Left renal pelvis (tissue), 4 donors: ENCODE data around the gene F11R. TPM values are rescaled to one million over a fixed set of nuclear protein-coding genes. Genes with fewer than 3 reads are reported as not detected.
A peak's percentile ranks its signal among the peaks of the same experiment; 100 is the strongest.
"Not testable (repeated sequence)": the region's sequence is repeated elsewhere in the genome, so short reads cannot be mapped to it uniquely, and the experiment has no call there.

Experiments
- DNase-seq, 4 donors: peaks; one replicate each; pipeline ENCODE4 v3.0.0-alpha.2; 2013; ENCODE audit warnings: low read depth in 4 of 4, low spot score in 3 of 4
- polyA plus RNA-seq, 4 donors: library from polyadenylated mRNA; unstranded; fragments of 120-200 nt; gene quantifications; one replicate each; pipeline ENCODE4 v1.2.1, GENCODE V29; 2013; ENCODE audit not compliant: insufficient read length in 4 of 4

Gene F11R
- polyA plus RNA-seq, 4 donors, result 11.1 to 98.1 (median 85.2) TPM

DNA sequence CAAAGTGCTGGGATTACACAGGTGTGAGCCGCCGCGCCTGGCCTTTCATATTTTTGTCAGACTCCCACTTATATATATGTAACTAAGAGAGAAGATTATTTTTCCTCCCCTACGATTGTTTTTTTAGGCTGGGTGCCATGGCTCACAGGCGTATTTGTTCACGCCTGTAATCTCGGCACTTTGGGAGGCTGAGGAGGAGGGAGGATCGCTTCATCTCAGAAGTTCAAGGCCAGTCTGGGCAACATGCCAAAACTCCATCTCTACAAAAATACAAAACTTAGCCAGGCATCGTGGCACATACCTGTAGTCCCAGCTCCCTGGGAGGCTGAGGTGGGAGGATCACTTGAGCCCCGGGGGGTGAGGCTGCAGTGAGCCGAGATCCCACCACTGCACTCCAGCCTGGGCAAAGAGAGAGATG lies 42.4 kb downstream of the F11R start:
- DNase-seq, result no peak

DNA sequence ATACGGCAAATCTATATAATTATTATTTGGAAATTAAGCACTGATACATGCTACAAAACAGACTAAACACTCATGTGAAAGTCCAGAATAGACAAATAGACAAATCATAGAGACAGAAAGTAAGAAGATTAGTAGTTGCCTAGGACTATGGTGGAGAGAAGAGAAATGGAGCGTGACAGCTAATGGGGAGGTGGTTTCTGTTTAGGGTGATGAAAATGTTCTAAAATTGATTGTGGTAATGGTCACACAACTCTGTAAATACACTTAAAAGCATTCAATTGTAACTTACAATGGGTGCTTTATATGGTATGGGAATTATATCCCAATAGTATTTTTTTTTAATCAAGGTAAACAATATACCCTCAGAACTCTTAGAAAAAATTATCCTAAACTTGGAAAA lies 45.9 kb downstream of the F11R start:
- no peak for DNase-seq

DNA sequence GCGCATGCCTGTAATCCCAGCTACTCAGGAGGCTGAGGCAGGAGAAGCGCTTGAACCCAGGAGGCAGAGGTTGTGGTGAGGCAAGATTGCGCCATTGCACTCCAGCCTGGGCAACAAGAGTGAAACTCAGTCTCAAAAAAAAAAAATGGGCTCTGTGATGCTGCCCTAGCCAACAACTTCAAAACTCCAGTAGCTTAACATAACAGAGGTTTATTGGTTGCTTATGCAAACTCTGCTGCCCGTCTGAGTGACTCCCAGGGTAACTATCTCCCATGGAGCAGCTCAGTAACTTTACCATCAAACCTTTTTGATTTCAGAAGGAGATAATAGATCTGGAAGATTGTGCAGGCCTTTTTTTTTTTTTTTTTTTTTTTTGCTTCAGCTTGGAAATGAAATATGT lies 47.5 kb downstream of the F11R start:
- DNase-seq, result no peak

DNA sequence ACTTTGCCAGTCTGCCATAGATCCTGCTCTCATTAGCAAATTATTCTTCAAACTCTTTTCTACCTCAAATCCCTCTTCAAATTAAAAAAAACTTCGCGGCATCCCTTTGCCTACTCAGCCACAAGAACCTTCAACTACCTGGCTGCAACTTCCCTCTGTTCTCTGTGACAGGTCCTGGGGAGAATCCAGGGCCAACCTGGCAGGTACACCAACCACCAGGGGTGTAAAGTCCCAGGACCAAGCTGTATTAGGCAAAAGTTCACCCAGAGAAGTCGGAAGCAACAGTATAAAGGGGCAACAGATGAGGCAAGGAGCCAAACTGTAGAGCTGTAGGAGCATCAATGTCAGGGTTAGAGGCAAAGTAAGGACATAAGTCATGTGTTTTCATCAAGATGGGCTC lies 48.0 kb downstream of the F11R start:
- no peak for DNase-seq

DNA sequence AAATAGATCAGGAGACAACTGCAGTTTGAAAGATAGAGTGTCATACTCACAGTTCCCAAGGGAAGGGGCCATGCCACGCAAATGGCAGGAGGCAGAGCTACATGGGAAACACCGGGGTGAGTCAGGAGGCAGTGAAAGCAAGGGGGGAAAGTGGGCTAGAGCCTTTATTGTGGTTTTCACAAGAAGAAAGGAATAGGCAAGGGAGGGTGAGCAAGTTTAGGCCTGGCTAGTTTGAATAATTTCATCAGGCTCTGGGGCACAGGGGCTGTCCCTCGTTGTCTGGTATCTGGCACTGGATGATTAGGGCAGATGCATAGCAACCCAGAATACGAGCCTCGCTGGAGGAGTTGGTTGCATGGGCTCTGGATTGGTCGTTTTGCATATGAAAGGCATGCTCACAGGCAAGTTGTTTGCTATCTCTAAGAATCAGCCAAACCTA lies 49.3 kb downstream of the F11R start:
- DNase-seq, result no peak

DNA sequence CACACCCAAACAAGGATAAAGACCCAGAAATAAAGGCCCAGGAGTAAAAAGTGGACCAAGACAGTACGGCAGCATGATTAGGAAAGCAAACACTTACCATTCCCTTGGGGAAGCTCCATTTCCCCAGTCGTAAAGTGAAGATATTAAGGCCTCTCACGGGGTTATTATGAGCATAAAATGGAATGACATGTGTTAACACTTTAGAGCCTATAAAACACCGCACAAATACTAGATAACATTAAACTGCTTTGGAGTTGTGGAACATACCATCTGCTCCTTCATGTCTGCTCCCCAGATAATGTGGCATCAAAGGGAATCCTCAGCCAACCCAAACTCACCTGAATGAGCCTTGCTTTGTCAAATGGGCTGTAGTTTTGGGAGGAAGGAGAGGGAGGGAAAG lies 57.4 kb downstream of the F11R start:
- DNase-seq, result no peak

DNA sequence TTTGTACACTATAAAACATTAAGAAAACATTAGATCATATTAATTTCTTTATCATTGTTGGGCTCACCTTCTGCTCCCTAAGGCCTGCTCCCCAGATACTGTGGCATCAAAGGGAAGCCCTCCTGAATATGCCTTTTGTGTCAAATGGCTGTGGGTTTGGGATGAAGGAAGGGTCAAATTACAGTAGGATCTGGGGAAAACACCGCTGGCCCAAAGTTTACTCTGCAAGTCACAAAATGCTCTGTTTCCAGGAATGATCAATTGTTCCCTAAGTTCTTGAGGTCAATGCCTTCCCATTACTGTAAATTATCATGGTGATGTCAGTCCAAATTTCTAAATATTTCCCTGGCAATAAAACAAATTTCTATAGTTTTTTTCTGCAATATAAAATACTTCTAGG lies 59.5 kb downstream of the F11R start:
- no peak for DNase-seq

DNA sequence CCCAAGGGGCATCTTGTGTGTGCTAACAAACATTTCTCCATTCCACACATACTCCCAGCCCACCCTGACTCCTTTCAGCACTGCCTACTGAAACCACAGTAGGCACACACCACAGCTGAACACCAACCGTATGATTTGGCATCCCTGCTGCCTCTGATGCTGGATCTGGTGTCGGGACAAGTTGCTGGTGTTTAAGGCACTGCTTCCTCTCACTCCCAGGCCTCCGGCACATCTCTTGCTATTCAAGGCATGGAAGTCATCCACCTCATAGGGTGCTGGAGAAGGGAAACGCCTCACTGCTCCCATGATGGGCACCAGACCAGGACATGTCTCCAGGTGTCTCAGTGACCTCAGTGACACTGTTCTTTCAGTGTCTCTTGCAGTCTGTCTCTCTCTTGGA lies 64.0 kb downstream of the F11R start:
- DNase-seq, result no peak

DNA sequence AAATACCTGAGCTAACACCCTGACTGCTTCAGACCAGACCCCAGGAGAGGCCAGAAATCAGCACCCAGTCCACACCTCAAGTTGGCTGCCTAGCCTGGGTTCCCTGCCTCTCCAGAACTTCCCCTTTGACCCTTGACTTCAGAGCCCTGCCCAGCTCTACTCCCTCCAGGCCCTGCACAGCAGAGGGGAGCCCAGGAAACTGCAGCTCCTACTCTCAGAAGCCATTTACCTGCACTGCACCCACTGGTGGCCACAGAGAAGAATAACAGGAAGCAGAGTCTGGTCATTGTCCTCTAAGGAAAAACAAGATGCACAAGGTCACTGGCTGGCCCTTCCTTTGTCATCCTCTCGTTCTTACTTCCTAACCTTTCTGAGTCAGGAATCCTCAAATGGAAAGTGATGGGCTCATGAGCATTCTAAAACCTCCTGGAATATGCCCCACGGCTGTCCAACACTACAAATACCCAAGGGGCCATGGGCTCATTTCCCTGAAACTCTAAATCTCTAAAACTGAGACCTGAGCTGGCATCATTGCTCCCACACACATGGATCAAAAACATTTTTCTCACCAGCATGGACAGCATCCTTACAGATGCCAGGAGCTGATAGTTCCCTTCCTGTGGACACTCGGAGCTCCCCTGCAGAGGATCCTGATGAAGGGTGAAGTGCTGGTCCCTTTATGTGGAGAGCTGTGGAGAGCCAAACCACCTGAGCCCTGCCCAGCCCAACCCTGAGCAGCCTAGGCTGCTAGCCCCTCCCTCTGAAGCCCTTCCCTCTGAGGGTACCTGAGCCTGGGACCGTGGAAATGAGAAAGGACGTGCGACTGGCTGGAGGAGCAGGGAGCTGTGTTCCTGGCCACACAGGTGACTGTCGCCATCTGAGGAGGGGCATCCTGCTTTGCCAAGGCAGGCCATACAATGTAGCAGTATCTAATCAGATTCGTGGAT lies 66.5 kb downstream of the F11R start, which contains the start of gene ITLN2:
Gene ITLN2, minus strand, starts transcription at position 652 of the 947 bp plus-strand sequence. Its CDS starts 68 bp downstream, at position 584.
- DNase-seq, result peak in 1 of 4 donors; percentile 5

DNA sequence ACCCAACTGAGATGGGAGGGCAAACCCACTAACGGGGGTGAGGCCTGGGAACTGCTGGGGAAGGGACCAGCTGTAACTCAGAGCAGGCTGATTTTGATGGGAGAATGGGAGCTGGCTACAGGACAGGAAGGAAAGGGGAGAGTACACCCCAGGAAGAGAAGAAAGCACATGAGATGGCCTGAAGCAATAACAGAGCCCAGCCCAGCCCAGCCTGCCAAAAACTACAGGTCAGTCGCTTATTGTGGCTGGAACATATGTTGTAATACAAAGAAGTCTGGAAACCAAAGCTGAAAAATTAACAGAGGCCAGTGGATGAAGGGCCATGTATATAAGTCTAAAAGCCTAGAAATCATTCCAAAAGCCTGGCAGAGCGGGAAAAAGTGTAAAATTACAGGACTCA lies 67.9 kb downstream of the F11R start:
- DNase-seq, result no peak

DNA sequence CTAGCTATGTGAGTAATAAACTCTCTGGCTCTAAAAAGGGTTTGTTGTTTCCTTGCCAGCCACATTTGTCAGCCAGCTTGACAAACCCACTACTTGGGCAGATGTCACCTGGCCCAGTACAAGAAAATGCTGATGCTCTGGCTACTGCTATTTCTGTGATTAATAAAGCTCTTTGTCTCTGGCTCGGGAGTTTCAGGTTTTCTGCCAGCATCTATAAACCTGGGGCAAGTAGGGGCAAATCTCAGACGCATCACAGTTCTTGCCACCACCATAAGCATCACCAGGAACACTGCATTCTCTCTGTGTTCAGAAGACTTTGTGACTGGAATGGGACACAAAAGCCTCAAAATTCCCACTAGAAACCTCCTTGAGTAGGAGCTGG lies 68.8 kb downstream of the F11R start:
- no peak for DNase-seq

DNA sequence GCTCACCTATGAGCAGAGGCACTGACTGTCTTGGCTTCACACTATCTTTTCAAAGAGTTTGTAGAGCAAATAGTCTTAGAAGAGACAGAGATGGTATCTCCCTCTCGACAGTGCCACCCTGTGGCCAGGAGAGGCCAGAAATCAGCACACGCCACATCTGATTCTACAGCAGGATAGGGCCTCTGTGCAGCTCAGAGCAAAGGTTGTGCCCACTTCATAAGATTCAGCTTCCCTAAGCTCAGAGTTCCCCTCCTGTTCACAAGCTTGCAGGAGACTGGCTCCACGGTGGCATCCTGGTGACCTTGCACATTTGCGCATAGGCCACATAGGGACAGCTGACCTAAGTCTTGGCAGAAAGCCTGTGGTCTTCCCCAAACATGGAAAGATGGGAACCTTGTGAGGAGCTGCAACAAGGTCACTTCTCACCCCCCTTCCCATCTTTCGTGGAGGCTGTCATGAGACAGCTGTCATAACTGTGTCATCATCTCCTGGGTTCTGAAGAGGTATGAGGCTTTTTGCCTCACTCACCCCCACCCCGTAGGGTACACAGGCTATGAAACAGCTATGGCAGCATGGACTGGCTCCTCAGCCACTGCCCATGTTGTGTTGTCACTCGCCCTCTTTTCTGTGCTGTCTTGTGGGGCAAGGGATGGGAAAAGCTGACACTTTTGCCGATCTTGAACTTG lies 69.4 kb downstream of the F11R start:
- DNase-seq, result peak; percentile 20 to 41 (median 37)

DNA sequence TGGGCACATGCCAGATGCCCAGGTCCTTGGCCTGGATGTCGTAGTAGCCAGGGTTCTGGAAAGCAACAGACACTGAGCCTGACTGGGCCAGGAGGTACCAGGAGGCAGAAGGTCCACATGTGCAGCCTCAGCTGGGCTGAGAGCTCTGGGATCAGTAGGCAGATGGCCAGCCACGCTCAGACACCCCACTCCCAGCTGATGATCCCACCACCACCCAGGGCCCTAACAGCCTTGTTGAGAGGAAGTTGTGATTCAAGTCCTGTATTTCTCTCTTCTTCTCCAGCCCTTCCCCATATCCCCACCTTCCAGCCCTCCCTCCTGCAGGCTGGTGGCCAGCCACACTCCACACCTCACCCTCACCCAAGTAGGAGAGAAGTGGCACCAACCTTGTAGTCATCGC lies 70.3 kb downstream of the F11R start:
- no peak for DNase-seq

DNA sequence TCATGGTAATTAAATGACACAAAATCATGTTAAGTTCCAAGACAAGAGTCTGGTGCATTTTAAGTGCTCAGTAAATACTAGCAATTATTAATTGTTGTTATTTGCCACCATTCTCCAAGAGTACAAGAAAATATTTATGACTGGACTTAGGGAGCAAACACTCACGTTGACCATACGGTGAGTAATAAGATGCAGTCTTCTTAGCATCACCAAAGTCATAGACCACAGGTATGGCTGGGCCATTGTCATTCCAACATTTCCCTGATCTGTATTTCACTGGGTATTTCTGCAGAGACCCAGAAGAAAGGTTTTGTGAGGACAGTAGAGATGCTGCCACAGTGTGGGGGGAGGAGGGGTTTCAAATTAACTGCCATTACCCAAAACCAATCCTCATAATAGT lies 71.1 kb downstream of the F11R start:
- DNase-seq, result no peak

DNA sequence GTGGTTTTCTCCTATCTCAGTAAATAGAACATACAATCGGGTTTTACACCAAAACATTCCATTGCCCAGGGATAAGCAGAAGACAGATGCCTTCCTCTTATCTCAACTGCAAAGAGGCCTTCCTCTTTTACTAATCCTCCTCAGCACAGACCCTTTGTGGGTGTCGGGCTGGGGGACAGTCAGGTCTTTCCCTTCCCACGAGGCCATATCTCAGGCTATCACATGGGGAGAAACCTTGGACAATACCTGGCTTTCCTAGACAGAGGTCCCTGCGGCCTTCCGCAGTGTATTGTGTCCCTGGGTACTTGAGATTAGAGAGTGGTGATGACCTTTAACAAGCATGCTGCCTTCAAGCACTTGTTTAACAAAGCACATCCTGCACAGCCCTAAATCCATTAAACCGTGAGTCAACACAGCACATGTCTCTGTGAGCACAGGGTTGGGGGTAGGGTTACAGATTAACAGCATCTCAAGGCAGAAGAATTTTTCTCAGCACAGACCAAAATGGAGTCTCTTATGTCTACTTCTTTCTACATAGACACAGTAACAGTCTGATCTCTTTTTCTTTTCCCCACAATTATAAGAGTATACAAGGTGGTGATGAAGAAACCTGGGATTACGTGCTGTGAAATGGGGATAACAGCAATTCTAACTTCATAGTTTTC lies 71.6 kb downstream of the F11R start:
- not testable (repeated sequence) for DNase-seq

DNA sequence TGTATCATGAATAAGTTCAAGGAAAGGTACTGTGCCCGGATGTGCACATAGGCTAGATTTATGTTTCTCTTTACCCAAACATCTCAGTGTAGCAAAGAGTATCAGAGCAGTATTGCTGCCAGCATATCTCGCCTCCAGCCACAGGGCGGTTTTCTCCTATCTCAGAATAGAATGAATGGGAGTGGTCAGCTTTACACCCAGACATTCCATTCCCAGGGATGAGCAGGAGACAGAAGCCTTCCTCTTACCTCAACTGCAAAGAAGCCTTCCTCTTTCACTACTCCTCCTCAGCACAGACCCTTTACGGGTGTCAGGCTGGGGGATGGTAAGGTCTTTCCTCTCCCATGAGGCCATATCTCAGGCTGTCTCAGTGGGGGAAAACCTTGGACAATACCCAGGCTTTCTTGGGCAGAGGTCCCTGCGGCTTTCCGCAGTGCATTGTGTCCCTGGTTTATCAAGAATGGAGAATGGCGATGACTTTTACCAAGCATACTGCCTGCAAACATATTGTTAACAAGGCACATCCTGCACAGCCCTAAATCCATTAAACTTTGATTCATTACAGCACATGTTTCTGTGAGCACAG lies 73.7 kb downstream of the F11R start:
- not testable (repeated sequence) for DNase-seq

DNA sequence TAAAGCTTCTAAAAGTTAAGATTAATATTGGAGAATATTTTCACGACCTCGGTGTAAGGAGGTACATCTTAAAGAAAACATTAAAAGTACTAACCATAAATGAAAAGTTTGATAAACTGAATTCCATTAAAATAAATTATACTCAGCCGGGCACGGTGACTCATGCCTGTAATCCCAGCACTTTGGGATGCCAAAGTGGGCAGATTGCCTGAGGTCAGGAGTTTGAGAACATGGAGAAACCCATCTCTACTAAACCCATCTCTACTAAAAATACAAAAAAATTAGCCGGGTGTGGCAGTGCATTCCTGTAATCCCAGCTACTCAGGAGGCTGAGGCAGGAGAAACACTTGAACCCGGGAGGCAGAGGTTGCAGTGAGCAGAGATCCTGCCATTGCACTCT lies 75.1 kb downstream of the F11R start:
- DNase-seq, result not testable (repeated sequence)
